Spleen (tissue), 11 donors: ENCODE measurements around the gene CDR2L. TPM values are rescaled to one million over a fixed set of nuclear protein-coding genes. Genes with fewer than 3 reads are reported as not detected.
A peak's percentile ranks its signal among the peaks of the same experiment; 100 is the strongest.
"Not testable (repeated sequence)": the region's sequence is repeated elsewhere in the genome, so short reads cannot be mapped to it uniquely, and the experiment has no call there.

Experiments
- DNase-seq: peaks from one replicate; pipeline ENCODE4 v3.0.0-alpha.2; 2020
- H3K27ac ChIP-seq, 8 donors: fragments of 200-600 bp; sonication (generic) in 7 of 8; 1 replicate in 4 of 8; 2 replicates in 4 of 8; pipeline versions ENCODE4 v1.5.0 to v1.8.0; 2016 to 2021; ENCODE audit warnings: inconsistent platforms in 4 of 8, mild to moderate bottlenecking in 4 of 8, moderate library complexity in 1 of 8
- H3K27me3 ChIP-seq, 7 donors: fragments of 200-600 bp; sonication (generic) in 6 of 7; replicated peaks in 1 of 7; 1 replicate in 4 of 7; 2 replicates in 3 of 7; pipeline versions ENCODE4 v1.5.0 to v1.8.0; 2016 to 2021; ENCODE audit warnings: inconsistent platforms in 3 of 7, mild to moderate bottlenecking in 1 of 7
- H3K36me3 ChIP-seq, 6 donors: fragments of 200-600 bp; sonication (generic) in 5 of 6; 1 replicate in 4 of 6; 2 replicates in 2 of 6; pipeline versions ENCODE4 v1.5.0 to v1.8.0; 2016 to 2021; ENCODE audit warnings: inconsistent platforms in 2 of 6
- H3K4me1 ChIP-seq, 6 donors: fragments of 200-600 bp; sonication (generic) in 5 of 6; 1 replicate in 3 of 6; 2 replicates in 3 of 6; pipeline versions ENCODE4 v1.5.0 to v1.8.0; 2016 to 2021; ENCODE audit warnings: inconsistent platforms in 3 of 6
- H3K4me3 ChIP-seq, 8 donors: fragments of 200-600 bp; sonication (generic) in 7 of 8; 1 replicate in 4 of 8; 2 replicates in 4 of 8; pipeline versions ENCODE4 v1.5.0 to v1.8.0; 2016 to 2021; ENCODE audit warnings: inconsistent platforms in 4 of 8, mild to moderate bottlenecking in 4 of 8, moderate library complexity in 2 of 8
- H3K9me3 ChIP-seq, 8 donors: fragments of 200-600 bp; sonication (generic) in 7 of 8; 1 replicate in 4 of 8; 2 replicates in 4 of 8; pipeline versions ENCODE4 v1.5.0 to v1.8.0; 2016 to 2021; ENCODE audit warnings: inconsistent platforms in 4 of 8
- CTCF ChIP-seq, 11 experiments: fragments of 200-600 bp in 7 of 11; fragments of 450-650 bp in 4 of 11; sonication (generic) in 4 of 11; IDR thresholded peaks in 8 of 11; conservative IDR thresholded peaks in 3 of 11; 1 replicate in 7 of 11; 2 replicates in 4 of 11; pipeline versions ENCODE4 v1.4.0 to v1.8.0; 2016 to 2021; ENCODE audit warnings: antibody characterized with exemption in 11 of 11, inconsistent platforms in 4 of 11, mild to moderate bottlenecking in 1 of 11
- POLR2A ChIP-seq, 3 donors: fragments of 450-650 bp; IDR thresholded peaks; one replicate each; pipeline ENCODE4 v1.5.1; 2017; ENCODE audit warnings: antibody characterized with exemption in 3 of 3, mild to moderate bottlenecking in 1 of 3
- POLR2AphosphoS5 ChIP-seq, 3 donors: sonication (generic); formaldehyde crosslinking; IDR thresholded peaks; one replicate each; pipeline ENCODE4 v1.5.1; 2017; ENCODE audit warnings: antibody characterized with exemption in 3 of 3
- WGBS, 5 donors: extraction: QIAGEN DNeasy Blood & Tissue Kit in 3 of 5; methylation state at CpG; one replicate each; pipeline versions ENCODE4 v1.1.5 to v1.1.7; 2013 to 2018; 5-methylcytosine and 5-hydroxymethylcytosine counted together
- intact Hi-C: fragments of 100-400 bp; cut with DNase I; formaldehyde crosslinking; loops from one replicate; pipeline ENCODE4 v1.15.0; 2023; ENCODE audit warnings: low total_unique reads
- polyA plus RNA-seq, 3 donors: library from polyadenylated mRNA; stranded (reverse); fragments of 200-250 nt; gene quantifications; one replicate each; pipeline ENCODE4 v1.2.1, GENCODE V29; 2013
- total RNA-seq, 7 donors: library from RNA; depleted of rRNA in 3 of 7; stranded (reverse); fragments of >200 nt in 3 of 7; fragmentation: NEBNext Ultra II Directional in 4 of 7; extraction: Animal tissue kit (Norgen Biotek cat#: 25700) in 4 of 7; gene quantifications; one replicate each; pipeline versions ENCODE4 v1.1.0 to v1.2.1, GENCODE V29; 2016 to 2021
- donor health status: healthy with polysubstance abuse.
- donor health status: DM: no; HTN: no; CAD: no; lungs with moderate emphysema.
- donor health status: DM: no; HTN: no; CAD: no.
- donor health status: Bipolar disorder and iron deficiency.
- donor health status: healthy.
- donor health status: DM: no; HTN: no; CAD: no.
- donor health status: DM: yes; HTN: yes; CAD: no.

Gene CDR2L
- total and polyA plus RNA-seq, 10 donors: 0.48 to 6.0 (median 1.9) TPM

GRCh38 chr17:74981979-74982662, 5.3 kb upstream of the CDR2L start:
- Histone ChIP-seq H3K27me3 (peaks cover 0 to 40% (median 0%) of the 10 kb centered on the region in 7 donors), H3K36me3 (no peaks in the 10 kb centered on the region), H3K4me1 (peaks cover 4 to 40% (median 22%) of the 10 kb centered on the region in 6 donors), H3K27ac (peak overlapping the region; percentile 54 to 87 (median 80)), H3K9me3 (no peaks in the 10 kb centered on the region), H3K4me3 (peak overlapping the region; percentile 27 to 75 (median 49))
- DNase-seq: peak; percentile 94
- intact Hi-C loops: no loop called here
- 0 to 1% (median 0%) methylated on average over 25 to 61 of the region's 61 CpGs for WGBS, 5 donors
- TF ChIP-seq POLR2A (IDR thresholded peaks at IDR 0.05) (peak in 2 of 3 donors; percentile 10 to 35), POLR2AphosphoS5 (IDR thresholded peaks at IDR 0.05) (peak; percentile 74 to 86 (median 83)), CTCF (IDR thresholded peaks at IDR 0.05 in 8 of 11, conservative IDR thresholded peaks at IDR 0.05 in 3 of 11) (peak in 2 of 11 experiments; percentile 8 to 30)

GRCh38 chr17:74982663-74983313, 4.6 kb upstream of the CDR2L start:
- intact Hi-C loops, DNase-seq, H3K9me3 ChIP-seq, H3K36me3 ChIP-seq: not testable (repeated sequence)
- peaks cover 4 to 47% (median 26%) of the 10 kb centered on the region in 6 donors for H3K4me1 ChIP-seq
- peak overlapping the region; percentile 27 to 75 (median 49) for H3K4me3 ChIP-seq
- H3K27me3 ChIP-seq: peaks cover 0 to 45% (median 0%) of the 10 kb centered on the region in 7 donors
- H3K27ac ChIP-seq: peak overlapping the region; percentile 54 to 87 (median 80)
- 36 to 55% (median 37%) methylated on average over 9 to 14 of the region's 14 CpGs for WGBS, 5 donors

- no peaks in the 10 kb centered on the region for H3K9me3 ChIP-seq
- no peak for DNase-seq
- intact Hi-C loops: no loop called here
- no peak overlapping the region for H3K27ac ChIP-seq
- 80 to 96% (median 90%) methylated on average over 3 of the region's 3 CpGs for WGBS, 5 donors
- H3K4me1 ChIP-seq: peaks cover 4 to 55% (median 32%) of the 10 kb centered on the region in 6 donors
- no peak overlapping the region for H3K4me3 ChIP-seq
- no peak for TF ChIP-seq POLR2A (IDR thresholded peaks at IDR 0.05)
- no peak for TF ChIP-seq CTCF (IDR thresholded peaks at IDR 0.05 in 8 of 11, conservative IDR thresholded peaks at IDR 0.05 in 3 of 11)
- no peak for TF ChIP-seq POLR2AphosphoS5 (IDR thresholded peaks at IDR 0.05)
- peaks cover 0 to 40% (median 4%) of the 10 kb centered on the region in 7 donors for H3K27me3 ChIP-seq
- H3K36me3 ChIP-seq: no peaks in the 10 kb centered on the region
Measured at GRCh38 chr17:74986206-74986576, 1.2 kb upstream of the CDR2L start.

GRCh38 chr17:74987909-74988711, 678 bp downstream of the CDR2L start:
- H3K27ac ChIP-seq: peak overlapping the region; percentile 40 to 84 (median 78)
- peak; percentile 85 for DNase-seq
- H3K4me1 ChIP-seq: peaks cover 4 to 36% (median 19%) of the 10 kb centered on the region in 6 donors
- TF ChIP-seq POLR2AphosphoS5 (IDR thresholded peaks at IDR 0.05) (peak in 2 of 3 donors; percentile 59 to 65), POLR2A (IDR thresholded peaks at IDR 0.05) (no peak), CTCF (IDR thresholded peaks at IDR 0.05 in 8 of 11, conservative IDR thresholded peaks at IDR 0.05 in 3 of 11) (peak in 3 of 11 experiments; percentile 16 to 28 (median 16))
- H3K27me3 ChIP-seq: peaks cover 0 to 24% (median 4%) of the 10 kb centered on the region in 7 donors
- H3K9me3 ChIP-seq: no peaks in the 10 kb centered on the region
- no peaks in the 10 kb centered on the region for H3K36me3 ChIP-seq
- peak overlapping the region; percentile 44 to 85 (median 78) for H3K4me3 ChIP-seq
- intact Hi-C loops: no loop called here
- WGBS, 5 donors: 1 to 2% (median 1%) methylated on average over 40 to 76 of the region's 76 CpGs
